ENCODE measurements around the gene SELENOP.
"Not testable (repeated sequence)": the region's sequence is repeated elsewhere in the genome, so short reads cannot be mapped to it uniquely, and the experiment has no call there.

The SELENOP gene, protein sequence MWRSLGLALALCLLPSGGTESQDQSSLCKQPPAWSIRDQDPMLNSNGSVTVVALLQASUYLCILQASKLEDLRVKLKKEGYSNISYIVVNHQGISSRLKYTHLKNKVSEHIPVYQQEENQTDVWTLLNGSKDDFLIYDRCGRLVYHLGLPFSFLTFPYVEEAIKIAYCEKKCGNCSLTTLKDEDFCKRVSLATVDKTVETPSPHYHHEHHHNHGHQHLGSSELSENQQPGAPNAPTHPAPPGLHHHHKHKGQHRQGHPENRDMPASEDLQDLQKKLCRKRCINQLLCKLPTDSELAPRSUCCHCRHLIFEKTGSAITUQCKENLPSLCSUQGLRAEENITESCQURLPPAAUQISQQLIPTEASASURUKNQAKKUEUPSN

DNA sequence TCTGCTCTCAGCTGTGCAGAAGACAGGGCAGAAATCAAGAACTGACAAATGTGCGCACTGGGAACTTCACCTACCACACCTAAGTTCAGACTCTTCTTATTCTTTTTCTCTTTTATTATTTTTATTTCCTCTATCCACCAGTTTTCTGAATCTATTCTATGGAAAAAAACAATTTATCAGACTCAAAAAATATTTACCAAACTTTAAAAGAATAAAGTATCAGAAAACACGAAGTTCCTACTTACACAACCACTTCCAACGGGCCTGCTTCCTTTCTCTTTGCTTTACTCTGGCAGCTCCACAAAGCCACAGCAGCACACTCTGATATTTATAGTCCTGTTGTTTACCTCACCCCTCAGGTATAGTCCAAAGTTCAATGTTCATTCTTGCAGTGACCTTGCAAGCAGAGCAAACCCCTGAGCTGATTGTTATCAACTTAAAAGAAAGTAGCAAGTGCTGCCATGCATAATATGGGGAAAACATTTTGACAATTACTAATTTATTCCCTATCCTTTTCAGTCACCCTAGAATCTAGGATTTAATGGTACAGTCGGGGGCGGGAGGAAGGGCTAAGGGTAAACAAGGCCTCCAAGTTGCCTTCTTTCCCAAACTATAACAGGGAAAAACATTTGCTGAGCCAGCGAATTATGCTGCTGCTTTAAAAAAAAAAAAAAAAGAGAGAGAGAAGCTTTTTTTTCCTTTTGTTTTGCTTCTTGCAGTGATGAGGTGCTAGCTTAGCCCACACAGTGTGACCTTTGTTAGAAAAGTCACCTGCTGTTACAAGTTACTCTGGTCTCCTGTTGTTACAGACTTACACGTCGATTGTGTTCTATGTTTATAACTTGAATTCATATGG is at the start of gene SELENOP:
Gene SELENOP, minus strand, starts transcription at position 302 of the 856 bp plus-strand sequence. CDS start 3,539 bp downstream, outside the sequence.
- DNase-seq: no peak

DNA sequence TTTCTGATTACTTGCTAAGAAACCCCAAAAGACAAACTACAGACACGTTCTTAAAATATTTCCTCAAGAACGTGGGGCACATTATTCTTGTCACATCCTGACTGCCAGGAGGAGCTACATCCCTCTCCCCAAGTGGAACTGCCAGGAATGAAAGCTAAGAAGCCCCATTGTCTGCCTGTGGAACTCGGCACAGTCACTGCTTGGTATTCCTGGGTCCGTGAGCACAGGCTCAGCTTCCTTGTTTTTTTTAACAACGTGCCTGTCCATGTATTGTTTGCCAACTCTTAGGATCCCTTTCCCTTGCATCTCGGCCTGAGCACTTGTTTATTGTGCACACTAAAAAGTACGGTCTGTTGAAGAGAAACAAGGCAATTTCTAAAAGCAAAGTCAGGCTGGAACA is 47.0 kb upstream of the SELENOP start:
- no peak for DNase-seq

DNA sequence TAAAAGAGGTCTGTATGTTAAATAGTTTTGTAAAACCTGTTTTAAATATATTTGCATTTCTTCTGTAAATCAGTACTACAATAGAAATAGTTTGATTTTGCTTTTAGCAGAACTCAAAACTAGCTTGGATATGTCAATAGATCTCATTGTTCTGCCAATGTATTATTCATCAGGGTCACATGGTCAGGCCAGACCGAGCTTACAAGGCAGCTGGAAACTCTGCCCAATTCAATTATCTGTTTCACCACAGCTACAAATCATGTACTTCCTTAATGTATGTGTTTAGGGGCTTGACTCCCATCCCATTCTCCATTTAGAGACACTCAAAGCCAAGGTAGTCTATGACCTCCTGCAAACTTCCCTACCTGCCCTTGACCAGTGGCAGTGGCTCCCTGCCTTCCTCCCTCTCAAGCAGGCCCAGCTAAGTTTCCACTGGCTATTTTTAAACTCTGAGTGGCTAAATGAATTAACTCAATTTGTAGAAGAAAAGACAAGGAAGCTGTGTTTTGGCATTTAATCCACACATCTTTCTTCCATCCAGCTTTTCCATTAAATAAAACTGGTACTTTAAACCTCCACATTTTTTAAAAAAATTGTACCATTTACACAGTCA is 46.4 kb upstream of the SELENOP start:
- DNase-seq: no peak

DNA sequence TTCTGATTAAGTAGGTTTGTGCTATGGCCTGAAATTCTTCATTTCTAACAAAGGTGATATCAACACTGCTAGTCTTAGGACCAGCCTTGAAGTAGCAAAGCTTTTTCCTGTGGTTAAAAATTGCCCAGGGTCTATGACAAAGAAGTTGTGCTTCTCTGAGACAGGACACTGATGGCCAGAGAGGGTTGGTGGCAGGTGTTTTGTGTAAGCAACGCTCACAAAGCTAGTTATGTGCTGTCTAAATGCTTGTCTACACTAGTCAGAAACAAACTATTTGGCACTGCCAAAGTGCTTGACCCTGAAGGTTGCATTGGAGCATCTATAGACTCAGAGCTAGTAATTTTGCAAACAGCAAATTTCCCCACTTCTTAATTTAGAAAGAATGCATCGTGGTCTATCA is 44.1 kb upstream of the SELENOP start:
- no peak for DNase-seq

DNA sequence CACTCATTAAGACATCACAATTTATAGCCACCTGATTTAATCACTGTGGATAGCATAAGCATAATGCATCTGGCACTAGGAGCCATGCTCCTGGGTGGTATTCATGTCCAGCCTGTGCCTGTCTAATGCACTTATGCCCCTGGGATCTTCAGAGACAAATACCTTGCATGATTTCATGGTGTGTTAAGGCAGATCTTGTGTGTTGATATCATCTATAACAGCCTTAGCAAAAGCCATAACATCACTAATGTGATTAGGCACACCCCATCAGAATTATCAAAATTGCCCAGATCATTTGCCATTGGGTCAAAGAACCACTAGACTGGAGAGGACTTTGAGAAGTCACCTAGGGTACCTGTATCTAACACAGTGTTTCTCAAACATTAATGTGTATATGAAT is 43.7 kb upstream of the SELENOP start:
- DNase-seq: no peak

DNA sequence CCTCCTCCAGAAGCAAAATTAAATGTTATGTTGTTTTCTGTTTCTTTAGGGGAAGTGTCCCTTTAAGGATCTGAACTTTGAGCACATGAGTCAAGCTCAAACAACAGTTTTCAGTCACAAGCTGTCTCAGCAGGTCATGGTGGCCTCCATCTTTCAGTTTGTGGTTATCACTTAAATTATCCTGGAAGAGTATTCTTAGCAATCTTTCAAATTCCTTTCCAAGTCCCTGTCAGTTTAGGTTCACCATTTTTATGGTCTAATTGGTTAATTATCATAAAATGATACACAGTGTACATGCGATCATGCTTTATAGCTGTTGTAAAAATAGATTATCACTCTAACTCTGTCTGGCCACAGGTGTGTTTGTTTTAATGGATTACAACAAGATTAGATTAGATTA is 43.1 kb upstream of the SELENOP start:
- no peak for DNase-seq

DNA sequence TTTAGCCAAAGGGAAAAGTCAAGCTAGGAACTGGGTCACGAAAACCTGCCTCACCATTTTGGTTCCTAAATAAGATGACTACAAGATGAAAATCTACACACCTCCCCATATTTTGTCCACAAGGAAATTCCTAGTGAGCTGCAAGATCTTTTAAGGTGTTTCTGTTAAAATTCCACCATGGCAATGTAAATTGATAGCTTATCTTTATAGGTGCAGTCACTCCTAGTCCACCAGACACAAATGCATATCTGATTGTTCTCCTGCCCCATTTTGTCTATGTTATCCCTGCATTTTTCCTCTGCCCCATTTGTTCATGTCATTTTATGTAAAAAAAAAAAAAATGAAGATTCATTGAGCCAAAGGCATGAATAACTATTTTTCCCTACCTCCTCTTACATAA is 41.1 kb upstream of the SELENOP start:
- DNase-seq: no peak

DNA sequence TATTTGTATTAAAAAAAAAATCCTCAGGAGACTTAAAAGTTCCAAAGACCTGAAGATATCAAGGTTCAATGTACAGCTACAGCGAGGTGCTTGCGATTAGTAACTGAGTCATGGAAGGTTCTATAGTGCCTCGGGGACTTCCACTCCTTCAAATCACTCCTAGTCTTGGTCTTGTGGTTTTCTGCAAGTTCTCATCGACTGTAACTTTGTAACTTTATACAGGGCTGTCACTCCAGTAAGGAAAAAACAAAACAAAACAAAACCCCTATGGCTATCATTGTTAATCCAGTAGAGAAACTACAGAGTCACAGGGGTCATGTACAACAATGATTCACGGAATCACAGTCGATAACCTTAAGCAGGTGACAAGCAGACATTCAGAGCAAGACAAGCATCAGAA is 39.8 kb upstream of the SELENOP start:
- no peak for DNase-seq

DNA sequence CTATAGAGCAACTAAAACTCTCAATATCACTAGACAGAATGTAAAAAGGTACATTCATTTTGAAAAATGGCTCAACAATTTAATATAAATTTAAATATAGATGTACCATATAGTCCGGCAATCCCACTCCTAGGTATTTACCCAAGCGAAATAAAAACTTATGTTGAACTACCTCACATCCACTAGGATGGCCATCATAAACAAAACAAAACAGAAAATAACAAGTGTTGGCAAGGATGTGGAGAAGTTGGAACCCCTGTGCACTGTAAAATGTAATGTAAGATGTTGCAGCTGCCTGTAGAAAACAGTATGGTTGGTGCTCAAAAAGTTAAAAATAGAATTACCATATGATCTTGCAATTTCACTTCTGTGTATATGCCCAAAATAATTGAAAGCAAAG is 36.9 kb upstream of the SELENOP start:
- no peak for DNase-seq

DNA sequence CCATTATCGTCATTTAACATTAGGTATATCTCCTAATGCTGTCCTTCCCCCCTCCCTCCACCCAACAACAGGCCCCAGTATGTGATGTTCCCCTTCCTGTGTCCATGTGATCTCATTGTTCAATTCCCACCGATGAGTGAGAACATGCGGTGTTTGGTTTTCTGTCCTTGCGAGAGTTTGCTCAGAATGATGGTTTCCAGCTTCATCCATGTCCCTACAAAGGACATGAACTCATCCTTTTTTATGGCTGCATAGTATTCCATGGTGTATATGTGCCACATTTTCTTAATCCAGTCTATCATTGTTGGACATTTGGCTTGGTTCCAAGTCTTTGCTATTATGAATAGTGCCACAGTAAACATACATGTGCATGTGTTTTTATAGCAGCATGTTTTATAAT is 32.7 kb upstream of the SELENOP start:
- DNase-seq: not testable (repeated sequence)

DNA sequence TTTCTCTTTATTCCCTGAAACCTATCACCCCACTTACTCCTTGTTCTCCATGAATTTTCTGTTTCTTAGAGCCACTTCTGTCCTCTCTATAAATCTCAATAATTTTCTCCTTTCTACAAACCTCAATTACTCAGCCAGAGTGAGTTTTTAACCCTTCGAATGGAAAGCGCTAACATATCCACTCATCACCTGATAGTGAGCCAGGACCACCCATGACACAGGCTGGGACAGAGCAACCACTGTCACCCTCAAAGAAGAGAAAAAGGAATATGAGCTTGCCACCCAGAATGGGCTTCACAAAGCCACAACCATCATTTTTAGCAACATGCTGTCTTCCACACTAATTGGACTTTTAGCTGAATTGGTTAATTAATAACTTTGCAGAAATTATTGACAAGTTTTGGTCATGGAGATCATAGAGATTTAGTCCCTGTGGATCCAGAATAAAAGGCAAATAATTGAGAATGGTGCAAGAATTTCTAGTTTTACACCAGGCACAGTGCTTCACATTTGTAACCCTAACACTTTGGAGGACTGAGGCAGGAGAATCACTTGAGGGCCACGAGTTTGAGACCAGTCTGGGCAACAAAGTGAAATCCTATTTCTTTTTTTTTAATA is 32.1 kb upstream of the SELENOP start:
- DNase-seq: no peak

DNA sequence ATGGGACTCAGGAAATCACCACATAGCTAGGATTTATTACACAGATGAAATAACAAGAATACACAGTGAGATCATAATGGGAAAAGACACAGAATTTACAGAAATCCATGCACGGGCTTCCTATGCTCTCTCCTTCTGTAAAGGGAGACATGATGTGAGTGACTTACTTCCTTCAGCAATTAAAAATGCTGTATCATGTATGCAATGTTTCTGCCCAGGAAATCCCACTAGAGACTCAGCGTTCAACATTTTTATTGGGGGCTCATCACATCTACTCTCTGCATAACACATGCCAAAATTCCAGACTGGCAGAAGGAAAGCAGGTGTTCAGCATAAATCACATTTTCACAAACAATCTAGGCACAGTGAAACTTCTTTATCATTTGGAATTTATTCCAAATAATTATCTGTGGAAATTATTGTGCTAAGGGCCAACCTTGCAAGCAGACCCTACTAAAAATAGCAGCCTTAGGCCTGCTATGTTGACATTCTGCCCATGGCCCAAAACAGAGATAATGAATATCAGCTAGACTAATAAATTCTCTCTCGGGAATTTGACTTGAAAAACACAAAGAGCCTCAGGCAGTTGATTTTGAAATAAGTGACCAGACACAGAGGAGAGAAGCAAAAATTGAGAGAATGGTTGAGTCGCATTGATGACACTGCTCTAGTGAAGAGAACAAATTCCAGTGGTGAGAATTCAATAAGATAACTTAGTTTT is 31.4 kb upstream of the SELENOP start:
- no peak for DNase-seq

DNA sequence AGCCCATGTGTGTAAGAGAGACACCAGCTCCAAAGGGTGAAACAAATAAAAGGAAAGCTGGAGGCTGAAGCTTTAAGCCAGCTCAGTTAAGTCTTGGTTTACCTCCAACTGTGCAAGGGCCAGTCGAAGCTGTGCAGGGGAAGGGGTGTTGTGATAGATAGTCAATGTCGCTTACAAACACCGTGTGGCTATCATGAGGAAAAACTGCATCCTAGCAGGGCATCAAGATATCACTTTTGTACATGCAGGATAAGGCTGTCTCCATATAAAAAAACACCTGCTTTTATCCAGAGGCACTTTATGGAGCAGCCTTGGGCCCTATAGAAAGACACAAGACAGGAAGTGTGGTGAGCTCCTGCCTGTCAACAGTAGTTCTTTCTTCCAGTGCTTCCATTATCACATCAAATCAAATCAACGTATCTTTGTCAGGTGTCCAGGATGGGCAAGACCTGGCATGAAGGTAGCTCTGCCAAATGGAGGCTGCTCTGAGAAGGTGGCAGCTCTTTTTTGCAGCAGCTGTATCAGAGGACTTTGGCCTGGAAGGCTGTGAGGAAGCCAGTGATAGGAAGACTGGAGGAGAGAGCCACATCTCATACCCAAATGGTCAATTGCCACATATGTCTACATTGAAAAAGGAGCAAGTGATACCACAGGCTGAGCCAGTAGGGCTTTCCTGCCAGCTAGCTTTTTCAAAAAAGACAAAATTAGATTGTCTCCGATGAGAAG is 29.3 kb upstream of the SELENOP start:
- no peak for DNase-seq

DNA sequence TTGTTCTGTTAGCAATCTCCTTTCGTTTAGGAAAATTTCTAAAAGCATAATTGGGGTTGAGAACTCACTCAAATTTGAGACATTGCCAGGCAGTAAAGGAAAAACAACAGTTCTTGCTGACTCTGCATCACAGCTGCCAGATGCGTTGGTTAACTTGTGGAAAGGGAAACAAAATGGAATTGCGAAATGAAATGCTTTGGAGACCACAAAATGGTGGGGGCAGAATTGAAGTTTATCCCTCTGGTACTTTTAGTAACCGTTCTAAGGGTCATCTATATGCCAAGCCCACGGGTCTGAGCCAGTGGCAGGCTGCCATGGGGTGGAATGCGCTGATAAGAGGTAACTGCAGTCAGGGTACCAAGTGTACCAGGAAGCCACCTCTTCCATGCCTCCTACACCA is 28.6 kb upstream of the SELENOP start:
- DNase-seq: no peak

DNA sequence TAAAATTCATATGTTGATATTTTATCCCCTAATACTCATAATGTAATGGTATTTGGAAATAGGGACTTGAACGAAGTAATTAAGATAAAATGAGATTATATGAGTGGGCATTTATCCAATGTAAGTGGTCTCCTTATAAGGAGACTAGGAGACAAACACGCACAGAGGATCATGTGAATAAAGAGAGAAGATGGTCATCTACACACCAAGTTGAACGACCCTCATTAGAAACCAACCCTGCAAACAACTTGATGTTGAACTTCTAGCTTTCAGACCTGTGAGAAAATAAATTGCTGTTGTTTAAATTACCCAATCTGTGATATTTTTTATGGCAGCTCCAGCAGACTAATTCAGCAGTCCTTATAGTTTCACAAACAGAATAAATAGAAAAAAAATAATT is 27.5 kb upstream of the SELENOP start:
- no peak for DNase-seq

DNA sequence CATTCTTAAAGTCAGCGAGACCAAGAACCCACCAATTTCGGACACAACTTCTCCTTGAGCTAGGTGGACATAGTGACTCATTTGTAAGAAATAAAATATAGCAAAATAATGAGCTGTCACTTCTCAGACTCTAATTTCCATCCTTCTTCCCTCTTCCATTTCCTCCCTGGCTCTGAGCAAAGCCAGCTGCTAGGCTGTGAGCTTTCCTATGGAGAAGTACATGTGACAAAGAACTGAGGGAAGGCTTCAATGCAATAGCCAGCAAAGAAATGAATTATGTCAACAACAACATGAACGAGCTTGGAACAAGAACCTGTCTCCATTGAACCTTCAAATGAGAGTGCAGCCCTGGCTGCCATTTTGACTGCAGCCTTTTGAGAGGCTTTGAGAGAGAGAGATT is 25.9 kb upstream of the SELENOP start:
- no peak for DNase-seq

DNA sequence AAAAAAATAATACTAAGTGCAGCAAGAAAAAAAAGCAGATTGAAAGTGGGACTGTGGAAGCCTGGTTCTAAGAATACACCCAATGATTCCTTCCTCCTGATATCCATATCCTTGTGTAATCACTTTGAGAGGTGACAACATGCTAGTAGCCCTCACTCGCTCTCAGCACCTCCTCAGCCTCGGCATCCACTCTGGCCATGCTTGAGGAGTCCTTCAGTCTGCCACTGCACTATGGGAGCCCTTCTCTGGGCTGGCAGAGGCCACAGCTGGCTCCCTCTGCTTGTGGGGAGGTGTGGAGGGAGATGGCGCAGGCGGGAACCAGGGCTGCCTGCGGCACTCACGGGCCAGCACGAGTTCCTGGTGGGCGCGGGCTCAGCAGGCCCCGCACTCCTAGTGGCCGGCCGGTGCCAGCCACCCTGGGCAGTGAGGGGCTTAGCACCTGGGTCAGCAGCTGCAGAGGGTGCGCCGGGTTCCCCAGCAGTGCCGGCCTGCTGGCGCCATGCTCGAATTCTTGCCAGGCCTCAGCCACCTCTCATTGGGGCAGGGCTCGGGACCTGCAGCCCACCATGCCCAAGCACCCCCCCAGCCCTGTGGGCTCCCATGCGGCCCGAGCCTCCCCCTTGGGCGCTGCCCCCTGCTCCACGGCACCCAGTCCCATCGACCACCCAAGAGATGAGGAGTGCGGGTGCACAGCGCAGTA is 24.5 kb upstream of the SELENOP start:
- DNase-seq: no peak

DNA sequence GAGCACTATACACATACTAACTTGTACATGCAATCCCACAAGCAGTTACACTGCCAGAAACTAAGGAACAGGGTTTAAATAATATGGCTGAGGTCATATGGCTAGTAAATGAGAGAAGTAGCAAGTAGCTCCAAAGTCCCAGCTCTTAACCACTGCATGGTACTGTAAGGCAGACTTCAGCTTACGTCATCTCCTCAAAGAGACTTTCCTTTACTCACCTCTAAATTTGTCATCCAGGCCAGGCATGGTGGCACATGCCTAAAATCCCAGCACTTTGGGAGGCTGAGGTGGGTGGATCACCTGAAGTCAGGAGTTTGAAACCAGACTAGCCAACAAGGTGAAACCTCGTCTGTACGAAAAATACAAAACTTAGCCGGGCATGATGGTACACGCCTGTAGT is 20.4 kb upstream of the SELENOP start:
- no peak for DNase-seq

DNA sequence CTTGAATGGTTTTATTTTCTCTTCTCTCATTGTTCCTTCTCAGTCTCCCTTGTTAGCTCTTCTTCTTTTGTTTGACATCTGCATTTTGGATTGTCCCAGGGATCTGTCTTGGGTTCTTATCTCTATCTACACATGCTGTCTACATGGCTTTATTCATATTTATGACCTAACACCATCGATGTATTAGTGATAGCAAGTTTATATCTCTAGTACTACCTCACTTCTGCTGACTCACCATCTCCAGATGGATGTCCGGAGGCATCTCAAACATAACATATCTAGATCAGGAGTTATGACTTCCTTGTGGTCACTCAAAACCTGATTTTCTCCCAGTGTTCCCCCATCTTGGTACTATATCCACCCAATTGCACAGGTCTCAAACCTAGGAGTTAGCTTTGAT is 19.2 kb upstream of the SELENOP start:
- DNase-seq: no peak

DNA sequence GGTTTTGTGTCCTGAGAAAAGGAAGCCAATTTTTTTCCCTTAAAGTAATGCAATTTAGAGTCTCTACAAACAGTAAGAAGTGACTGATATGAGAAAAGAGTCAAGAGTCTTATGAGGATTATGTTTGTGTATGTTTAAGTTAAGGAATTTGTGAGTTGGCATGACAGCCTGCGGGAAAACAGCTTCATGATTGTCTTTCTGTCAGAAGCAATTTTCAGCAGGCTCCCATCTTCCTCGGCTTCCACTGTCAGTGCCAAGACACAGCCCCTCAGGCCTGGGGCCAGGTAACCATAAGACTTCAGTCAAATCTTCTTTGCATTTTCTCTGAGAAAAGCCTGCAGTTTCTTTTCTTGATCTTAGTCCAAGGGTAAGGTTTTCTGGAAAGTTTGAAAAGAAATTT is 17.0 kb upstream of the SELENOP start:
- no peak for DNase-seq
